GM21825 (cell line): ENCODE data around the gene SARS1.

Source experiments
- ATAC-seq: cut with Tn5 transposase; IDR thresholded peaks from one replicate; pipeline ENCODE4 v1.9.1; 2021; ENCODE audit warnings: mild to moderate bottlenecking, moderate library complexity; ENCODE audit not compliant: unreplicated experiment

SARS1 gene

GRCh38 chr1:109225711-109226445 lies 12.2 kb downstream of the SARS1 start:
- ATAC-seq = no peak

GRCh38 chr1:109228167-109228566 lies 14.4 kb downstream of the SARS1 start:
- no peak for ATAC-seq

- ATAC-seq = no peak
Observed at GRCh38 chr1:109229531-109230127, 15.9 kb downstream of the SARS1 start.

- ATAC-seq = no peak
Observed at GRCh38 chr1:109231066-109231465, 17.3 kb downstream of the SARS1 start.

- no peak for ATAC-seq
Observed at GRCh38 chr1:109235137-109235536, 21.4 kb downstream of the SARS1 start.

- no peak for ATAC-seq
Observed at GRCh38 chr1:109237512-109237911, 23.8 kb downstream of the SARS1 start.

- ATAC-seq = no peak
Observed at GRCh38 chr1:109238382-109238781, 24.7 kb downstream of the SARS1 start.

- ATAC-seq = no peak
Observed at GRCh38 chr1:109239047-109239408, 25.3 kb downstream of the SARS1 start.

GRCh38 chr1:109239409-109240068 lies 25.8 kb downstream of the SARS1 start:
- ATAC-seq = no peak

- ATAC-seq = no peak
Observed at GRCh38 chr1:109240158-109241152, 26.7 kb downstream of the SARS1 start.

- no peak for ATAC-seq
Observed at GRCh38 chr1:109241344-109241743, 27.6 kb downstream of the SARS1 start.

GRCh38 chr1:109241841-109242345 lies 28.2 kb downstream of the SARS1 start:
- no peak for ATAC-seq

- ATAC-seq = no peak
Observed at GRCh38 chr1:109242387-109242786, 28.7 kb downstream of the SARS1 start.

- ATAC-seq = no peak
Observed at GRCh38 chr1:109243221-109243620, 29.5 kb downstream of the SARS1 start.

- ATAC-seq = no peak
Observed at GRCh38 chr1:109243860-109244552, 30.3 kb downstream of the SARS1 start.

GRCh38 chr1:109246141-109246551 lies 32.4 kb downstream of the SARS1 start:
- ATAC-seq = no peak

- ATAC-seq = no peak
Observed at GRCh38 chr1:109247401-109248365, 34.0 kb downstream of the SARS1 start.

- ATAC-seq = no peak
Observed at GRCh38 chr1:109248444-109248796, 34.7 kb downstream of the SARS1 start.
